CD4-positive, alpha-beta T cell treated with Interleukin-4 for 4 hours (primary cell): ENCODE measurements around the gene TPP2.

Source experiments
- DNase-seq: peaks from one replicate; pipeline ENCODE4 v3.0.0-alpha.2; 2020

TPP2 gene

DNA sequence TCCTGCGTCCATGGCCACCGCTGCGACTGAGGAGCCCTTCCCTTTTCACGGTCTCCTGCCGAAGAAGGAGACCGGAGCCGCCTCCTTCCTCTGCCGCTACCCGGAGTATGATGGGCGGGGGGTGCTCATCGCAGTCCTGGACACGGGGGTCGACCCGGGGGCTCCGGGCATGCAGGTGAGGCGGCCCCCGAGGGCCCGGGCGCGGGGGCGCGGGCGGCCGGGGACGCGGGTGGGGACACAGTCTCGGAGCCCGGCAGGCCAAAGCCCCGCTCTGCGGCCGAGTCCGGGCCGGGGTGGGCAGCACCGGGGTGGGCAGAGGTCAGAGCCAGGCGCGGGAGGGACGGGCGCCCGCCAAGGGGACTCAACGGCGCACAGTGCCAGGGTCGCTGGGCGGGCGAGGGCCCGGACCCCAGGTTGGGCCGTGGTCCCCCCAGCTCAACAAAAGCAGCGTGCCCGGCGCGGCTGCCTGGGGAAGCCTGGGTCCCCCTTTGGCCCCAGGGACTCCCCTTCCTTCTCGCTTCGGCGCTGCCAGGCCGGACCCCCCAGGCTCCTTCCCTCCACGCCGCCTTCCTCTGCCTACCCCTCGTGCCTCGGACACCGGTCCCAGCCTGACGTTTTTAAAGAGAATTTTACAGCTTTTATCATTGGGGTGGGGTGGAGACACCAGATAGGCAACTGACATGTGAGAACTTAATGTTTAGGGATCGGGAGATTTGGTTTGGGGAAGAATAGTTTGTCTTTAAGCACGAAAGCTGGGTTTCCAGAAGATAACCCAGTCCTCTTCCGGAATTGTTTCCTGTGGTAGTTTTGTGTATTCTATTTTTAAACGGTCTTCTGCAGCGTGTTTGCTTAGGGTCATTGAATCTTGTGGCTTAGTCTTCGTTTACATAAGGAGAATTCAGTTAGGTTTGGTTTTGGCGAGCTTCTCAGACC is 509 bp downstream of the TPP2 start:
- no peak for DNase-seq

DNA sequence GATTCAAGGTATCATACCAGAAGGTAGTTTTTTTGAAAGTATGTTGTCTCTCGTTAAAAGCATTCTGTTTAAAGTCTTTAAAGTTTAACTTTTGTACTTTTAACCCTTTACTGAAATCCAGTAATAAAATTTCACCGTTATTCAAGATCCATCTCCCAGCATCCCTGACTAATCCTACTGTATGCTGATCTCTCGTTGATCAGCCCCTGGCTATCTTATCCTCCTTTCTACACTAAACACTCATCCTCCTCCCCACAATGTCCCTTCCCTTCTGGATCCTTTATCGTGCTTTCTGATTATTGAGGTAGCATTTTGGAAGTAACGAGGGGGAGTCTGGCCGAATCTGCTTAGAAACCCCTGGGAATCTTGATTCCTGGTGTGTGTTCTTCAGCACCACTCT is 1.3 kb downstream of the TPP2 start:
- DNase-seq, result no peak

DNA sequence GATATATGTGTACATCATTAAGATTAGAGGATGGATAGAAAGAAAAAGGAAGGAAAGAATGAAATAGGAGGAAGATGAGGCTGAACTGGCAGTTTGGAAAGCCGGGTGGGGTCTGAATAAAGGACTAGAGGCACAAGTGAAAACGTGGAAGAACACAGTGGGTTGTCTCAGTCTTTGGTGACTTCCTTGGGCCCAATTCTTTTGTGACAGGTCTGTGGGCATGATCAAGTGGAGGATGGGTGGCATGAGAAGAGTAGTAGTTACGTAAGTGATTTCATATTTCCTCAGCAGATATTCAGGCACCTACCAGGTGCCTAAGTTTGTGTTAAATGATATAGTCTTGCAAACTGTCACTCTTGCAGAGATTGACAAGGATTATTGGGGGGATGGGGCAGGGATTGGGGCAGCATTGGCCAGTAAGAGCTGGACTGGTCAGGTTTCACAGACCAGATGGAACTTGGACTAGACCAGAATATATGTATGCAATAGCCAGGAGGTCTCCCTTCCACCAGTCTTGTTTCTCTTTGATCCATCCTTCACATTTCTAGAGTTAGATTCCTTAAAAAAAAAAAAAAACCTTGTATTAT is 2.7 kb downstream of the TPP2 start:
- peak; percentile 37 for DNase-seq

DNA sequence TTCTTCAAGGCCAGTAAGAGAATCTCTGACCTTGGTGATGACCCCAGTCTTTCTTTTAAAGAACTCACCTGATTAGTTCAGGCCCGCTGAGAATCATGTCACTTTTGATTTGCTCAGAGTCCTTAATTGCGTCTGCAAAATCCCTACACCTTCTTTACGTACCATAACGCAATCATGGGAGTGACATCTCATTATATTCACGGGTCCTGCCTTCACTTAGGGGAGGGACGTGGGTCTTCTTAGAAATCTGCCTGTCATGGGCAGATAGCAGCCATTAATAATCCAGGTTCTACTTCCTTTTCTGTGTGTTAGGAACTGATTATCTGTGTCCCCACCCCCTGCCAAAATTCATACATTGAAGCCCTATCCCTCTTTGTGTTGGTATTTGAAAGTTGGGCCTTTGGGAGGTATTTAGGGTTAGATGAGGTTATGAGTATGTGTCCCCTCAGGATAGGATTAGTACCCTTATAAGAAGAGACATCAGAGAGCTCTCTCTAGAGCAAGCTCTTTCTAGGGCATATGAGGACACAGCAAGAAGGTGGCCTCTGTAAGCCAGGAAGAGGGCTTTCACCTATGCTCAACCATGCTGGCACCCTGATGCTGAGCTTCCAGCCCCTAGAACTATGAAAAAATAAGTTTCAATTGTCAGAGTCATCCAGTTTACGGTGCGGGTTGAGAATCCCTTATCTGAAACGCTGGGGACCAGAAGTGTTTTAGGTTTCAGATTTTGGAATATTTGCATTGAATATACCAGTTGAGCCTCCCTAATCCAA is 9.9 kb downstream of the TPP2 start:
- no peak for DNase-seq

DNA sequence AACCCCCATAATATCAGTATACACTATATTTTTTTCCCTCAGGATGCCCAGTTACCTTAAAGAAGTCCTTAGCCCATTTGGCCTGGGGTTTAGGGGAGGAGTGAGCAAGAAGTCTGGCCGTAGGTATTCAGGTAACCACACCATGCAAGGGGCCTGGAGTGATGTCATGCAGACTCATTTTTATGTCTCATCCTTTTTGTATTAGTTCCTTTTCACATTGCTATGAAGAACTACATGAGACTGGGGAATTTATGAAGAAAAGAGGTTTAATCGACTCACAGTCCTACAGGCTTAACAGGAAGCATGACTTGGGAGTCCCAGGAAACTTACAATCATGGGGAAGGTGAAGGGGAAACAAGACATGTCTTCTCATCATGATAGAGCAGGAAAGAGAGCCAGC is 12.2 kb downstream of the TPP2 start:
- DNase-seq, result no peak

DNA sequence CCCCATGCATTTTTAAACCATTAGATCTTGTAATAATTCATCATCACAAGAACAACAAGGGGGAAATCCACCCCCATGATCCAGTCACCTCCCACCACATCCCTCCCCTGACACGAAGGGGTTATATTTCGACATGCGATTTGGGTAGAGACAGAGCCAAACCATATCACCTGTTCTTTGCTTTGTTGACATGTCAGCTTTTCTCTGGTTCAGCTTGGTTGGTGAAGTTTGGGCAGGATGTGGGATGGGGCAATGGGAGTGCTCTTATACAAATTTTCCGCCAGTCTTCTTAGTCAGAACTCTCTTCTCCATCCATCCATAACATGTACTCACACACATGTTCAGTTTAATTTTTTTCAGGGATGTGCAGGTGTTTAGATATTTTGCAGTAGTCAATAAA is 12.9 kb downstream of the TPP2 start:
- DNase-seq, result no peak

DNA sequence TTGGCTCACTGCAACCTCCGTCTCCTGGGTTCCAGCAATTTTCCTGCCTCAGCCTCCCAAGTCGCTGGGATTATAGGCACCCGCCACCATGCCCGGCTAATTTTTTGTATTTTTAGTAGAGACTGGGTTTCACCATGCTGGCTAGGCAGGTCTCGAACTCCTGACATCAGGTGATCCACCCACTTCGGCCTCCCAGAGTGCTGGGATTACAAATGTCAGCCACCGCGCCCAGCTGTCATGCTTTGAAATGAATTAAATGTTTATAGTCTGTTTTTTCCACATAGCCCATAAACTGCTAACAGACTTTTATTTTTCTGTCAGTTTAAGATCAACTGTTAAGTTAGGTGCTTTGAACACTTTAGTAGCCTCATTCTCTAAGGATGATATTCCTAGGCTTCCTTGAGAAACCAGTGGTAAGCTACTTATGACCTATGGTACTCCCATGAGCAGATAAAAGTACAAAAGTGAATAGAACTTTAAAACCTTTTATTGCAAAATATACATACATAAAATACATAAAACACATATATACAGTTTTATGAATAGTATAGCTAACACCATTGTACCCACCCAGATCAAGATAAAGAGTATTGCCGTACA is 13.6 kb downstream of the TPP2 start:
- DNase-seq, result no peak

DNA sequence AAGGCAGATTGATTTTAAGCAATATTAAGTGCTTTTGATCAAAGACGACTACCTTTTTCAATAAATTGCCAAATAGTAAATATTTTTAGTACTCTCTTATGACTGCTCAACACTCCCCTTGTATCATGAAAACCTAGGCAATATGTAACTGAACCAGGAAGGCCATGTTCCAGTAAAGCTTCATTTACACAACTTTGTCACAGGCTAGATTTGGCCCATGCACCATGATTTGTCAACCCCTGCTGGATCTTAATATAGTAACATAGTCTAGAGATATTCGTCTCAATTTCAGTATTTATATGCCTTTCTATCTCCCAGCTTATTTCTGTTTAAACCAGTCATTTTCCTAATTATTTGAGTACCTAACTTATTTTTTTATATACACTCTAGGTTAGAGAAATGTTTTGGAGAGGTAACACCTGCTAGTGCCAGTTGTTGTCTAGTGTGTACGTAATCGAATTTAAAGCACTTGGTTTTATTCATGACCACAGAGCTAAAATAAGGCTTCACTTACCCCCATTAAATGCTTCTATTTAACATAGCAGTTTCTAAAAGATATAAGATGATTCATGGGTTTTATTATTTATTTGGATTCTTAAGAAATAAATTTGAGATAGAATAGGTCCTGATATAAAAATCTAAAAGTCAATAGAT is 21.0 kb downstream of the TPP2 start:
- DNase-seq, result no peak

DNA sequence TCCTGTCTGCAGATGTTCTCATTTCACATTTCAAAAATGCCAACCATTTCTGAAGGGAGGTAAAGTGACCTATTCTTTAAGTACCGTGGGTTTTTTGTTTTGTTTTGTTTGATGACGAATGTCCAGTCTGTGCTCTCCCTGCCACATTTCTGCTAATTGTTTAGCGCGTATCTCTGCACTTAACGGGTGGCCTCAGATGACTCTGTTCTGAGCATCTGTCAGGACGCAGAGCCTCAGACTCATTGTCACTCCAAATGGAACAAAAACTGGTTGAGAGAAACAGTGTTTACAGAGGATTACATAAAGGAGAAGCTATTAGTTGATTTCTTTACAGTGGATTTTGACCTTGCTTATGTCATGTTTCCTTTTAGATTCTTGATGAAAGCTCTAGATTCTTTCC is 23.7 kb downstream of the TPP2 start:
- no peak for DNase-seq

DNA sequence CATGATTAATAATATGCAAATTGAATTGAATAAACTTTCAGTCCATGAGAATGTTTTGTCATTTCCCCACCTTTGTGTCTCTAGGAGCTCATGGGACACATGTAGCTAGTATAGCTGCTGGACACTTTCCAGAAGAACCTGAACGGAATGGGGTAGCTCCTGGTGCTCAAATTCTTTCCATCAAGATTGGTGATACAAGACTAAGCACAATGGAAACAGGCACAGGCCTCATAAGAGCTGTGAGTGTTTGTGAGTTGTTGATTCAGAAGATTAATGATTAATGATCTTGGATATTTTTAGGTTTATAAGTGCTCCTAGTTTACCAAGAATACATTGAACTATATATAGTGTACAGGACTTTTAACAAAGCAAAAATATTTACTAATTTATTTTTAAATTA is 30.1 kb downstream of the TPP2 start:
- DNase-seq, result no peak

DNA sequence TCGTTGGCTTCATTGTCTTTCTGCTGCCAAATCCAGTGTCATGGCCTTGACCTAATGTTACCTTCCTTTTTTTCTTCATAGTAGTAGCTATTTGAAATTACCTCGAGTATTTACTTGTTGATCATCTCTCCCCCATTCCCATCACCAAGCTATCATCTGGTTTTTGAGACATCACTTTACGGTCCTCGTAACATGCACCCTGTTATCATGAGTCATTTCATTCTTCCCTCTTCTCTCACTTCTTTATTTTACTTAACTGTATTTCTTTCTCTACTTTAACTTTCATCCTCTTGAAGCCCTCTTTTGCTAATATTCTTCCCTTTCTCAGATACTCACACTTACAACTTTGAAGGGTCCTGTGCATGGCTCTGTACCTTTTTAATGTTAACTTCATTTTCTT is 31.8 kb downstream of the TPP2 start:
- DNase-seq, result no peak

DNA sequence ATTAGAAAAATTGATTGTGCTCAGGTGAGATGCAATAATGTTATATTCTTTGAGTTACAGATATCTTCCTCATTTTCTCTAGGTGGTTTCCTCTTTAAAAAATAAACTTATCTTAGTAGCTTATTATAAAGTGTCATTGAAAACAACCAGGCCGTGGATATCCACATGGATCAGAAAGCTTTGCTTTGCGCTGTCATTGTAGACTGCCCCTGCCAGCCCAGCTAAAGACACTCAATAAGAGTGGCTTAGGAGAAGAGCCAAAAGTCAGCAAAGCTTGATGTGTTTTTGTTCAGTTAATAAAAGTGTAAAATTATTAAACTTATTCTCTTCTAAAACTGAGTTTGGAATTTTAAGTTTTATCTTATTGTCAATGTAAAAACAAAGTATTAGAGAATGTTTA is 34.4 kb downstream of the TPP2 start:
- no peak for DNase-seq

DNA sequence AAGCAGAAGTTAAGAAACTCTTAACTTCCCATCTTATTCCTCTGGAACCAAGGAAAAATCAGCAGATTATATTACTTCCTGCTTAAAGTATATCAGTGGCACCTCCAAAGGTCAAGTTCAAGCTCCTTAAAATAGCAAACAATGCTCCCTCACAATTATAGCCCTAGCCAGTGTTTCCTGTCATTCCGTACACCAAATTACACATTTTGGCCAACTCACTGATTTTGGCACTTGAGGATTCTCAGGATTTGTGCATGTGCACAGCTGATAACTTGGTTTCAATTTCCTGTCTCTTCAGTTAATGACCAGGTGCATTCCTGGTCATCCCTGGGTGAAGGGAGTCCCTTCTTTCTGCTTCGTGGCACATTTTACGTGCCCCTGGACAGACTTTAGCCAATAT is 42.0 kb downstream of the TPP2 start:
- no peak for DNase-seq

DNA sequence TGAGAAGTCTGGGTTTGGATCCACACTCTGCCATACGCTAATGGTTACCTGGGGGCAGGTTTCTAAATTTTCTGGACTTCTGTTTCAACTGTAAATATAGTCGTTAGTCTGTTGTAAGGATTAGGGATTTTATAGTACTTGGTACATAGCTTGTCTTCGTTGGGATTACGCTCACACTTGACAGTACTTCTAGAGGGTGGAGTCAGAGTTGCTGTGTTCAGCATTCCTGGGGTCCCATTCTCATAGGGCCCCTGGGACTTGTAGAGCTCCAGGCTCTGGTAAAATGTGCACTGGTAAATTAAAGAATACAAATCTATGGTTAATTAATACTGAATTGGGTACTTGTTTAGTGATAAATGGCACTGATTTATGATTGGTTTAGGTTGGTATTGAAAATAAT is 45.2 kb downstream of the TPP2 start:
- DNase-seq, result no peak

DNA sequence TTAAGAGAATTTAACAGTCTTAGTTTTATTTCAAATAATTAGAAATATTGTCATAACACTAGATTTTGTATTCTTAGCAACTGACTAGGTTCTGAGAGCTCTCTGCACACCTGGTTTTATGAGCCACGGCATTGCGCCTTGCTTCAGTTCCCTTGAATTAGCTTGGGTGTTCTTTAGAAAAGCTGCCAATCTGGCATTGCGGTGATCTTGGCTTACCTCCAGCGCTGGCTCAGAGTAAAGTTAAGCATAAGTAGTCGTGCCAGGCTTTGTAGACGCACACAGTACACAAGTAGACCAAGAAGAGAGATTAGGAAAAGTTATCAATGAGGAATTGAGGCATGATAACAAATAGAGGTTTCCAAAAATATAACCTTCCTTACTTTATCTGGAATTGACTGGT is 45.7 kb downstream of the TPP2 start:
- DNase-seq, result no peak

DNA sequence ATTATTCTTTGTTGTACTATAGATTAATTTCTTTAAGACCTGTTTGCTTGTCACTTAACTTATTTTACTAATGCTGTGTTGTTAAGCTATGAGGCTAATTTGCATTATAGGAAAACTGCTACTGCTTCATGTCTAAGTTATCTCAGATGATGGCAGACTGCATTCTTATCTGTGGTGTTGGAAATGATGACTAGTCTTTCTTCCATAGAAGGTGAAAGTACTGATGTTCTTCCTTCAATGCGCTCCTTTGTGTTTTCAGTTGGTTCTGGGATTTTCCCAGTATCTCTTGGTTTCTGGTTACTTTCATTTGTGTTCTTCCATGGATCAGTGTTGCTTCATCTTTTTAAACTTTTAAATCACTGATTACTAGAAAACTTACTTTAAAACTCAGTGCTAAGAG is 46.9 kb downstream of the TPP2 start:
- DNase-seq, result no peak

DNA sequence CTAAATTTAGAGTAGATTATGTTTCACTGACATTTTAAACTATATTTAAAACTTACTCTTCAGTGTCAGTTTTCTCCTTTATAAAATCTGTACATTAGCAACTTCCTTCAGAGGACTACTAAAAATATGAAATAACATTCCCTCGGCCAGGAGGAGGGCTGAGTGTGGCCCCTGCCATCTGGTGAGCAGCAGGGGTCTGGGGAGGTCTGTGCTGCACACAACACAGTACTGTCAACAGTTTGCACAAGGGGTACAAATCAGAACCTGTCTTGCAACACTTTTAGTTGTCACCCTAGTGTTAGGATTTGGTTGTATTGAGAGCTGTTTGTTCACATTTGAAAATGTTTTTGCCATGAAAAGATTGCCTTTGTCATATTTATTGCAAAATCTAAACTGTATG is 48.9 kb downstream of the TPP2 start:
- DNase-seq, result no peak

DNA sequence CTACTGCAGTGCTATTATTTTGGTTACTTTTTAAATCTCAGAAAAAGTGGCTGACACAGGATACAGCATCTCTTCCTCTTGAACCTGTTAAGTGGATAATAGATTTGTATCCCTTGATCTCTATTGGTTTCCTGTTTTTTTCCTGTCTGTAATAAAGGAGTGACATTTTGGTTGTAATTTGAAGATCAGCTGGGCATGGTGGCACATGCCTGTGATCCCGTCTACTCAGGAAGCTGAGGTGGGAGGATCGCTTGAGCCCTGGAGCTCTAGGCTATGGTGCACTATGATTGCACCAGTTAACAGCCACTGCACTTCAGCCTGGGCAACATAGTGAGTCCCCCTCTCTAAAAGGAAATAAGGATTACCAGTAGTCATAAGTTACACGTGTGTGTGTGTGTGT is 51.3 kb downstream of the TPP2 start:
- DNase-seq, result no peak

DNA sequence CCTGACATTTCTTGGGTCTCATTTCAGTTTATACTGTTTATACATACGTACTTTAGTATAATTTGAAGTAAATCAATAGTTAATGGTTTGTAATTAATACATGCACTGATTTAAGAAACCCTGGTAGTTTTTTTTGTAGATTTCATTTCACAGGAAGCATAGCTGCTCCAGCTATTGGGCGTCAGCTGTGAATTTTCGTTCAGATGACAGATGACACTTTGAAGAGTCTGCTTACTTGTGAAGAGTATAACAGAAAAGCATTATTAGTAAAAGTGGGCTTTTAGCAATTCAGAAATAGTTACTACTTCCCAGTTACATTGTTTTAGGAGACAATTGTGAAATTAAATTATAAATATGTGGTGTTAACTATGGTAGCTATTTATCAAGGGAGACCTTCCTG is 53.7 kb downstream of the TPP2 start:
- DNase-seq, result no peak

DNA sequence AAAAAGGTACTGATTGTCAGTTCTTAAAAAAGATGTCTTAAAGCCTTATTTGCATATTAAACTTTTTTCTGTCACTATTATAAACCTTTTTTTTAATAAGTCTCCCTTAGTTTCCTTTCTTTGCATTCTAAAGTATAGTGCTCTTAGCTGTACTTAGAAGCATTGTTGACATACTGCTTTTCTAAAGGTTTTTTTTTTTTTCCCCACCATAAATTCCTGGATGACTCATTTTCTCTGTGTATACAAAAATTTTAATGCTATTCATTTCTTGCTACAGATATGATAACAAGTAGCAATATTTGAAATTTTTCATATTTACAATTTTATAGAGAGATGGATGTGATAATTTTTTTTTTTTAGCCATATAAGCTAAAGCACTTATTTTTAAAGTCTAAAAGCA is 54.6 kb downstream of the TPP2 start:
- no peak for DNase-seq

DNA sequence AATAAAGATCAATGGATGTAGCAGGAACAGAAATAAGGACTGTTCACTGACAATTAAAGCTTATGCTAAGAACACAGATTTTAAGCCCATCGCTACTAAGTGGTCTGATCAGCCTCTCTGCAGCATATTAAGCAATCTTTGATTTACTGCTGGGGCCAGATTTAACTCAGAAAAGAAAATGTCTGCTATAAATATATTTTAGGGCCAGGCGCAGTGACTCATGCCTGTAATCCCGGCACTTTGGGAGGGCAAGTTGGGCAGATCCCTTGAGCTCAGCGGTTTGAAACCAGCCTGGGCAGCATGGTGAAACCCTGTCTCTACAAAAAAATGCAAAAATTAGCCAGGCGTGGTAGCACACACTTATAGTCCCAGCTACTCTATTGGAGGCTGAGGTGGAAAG is 55.1 kb downstream of the TPP2 start:
- no peak for DNase-seq

DNA sequence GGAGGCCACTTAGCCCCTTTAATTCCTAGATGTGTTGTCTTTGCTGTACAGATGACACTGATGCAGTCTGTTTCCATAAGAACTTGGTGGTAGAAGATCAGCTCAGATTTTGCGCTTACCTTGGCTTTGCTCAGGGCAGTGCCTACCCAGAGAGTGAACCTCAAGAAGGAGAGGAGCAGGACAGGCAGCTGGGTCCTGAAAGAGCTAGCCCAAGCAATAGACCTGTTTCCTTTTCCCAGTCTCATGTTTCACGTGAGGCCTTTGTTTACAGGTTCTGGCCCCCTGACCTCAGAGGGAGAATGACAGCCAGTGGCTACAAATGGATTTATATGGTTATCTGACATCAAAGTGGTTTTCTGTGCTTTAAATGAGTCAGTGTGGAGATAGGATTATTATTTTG is 58.0 kb downstream of the TPP2 start:
- no peak for DNase-seq

DNA sequence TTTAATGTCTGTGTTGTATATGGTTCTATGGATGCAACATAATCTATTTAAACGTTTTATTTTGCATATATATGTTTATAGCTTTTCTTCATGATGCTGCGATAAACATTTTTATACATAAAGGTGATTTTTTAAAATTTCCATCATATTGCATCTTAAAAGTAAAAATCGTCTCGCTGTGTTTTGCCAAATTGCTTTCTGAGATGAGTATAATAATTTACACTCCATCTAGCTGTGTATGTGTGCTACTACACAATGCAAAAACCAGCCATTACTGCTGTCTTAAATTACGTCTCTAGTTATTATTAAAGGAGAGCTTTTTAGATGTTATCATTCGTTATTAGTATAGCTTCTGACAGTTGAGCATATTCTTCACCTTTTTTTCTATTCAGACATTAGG is 60.8 kb downstream of the TPP2 start:
- DNase-seq, result no peak
